Stimulated activated CD4-positive, alpha-beta T cell treated with anti-CD3 and anti-CD28 coated beads, TNF-alpha, amount 100 ng/mL, for 4 hours (primary cell): ENCODE results near the gene IFITM5.
"Not testable (repeated sequence)": the region's sequence is repeated elsewhere in the genome, so short reads cannot be mapped to it uniquely, and the experiment has no call there.

Source experiments
- DNase-seq, 3 experiments: peaks; one replicate each; pipeline ENCODE4 v3.0.0-alpha.2; 2020; ENCODE audit warnings: low read depth in 3 of 3

IFITM5 gene

DNA sequence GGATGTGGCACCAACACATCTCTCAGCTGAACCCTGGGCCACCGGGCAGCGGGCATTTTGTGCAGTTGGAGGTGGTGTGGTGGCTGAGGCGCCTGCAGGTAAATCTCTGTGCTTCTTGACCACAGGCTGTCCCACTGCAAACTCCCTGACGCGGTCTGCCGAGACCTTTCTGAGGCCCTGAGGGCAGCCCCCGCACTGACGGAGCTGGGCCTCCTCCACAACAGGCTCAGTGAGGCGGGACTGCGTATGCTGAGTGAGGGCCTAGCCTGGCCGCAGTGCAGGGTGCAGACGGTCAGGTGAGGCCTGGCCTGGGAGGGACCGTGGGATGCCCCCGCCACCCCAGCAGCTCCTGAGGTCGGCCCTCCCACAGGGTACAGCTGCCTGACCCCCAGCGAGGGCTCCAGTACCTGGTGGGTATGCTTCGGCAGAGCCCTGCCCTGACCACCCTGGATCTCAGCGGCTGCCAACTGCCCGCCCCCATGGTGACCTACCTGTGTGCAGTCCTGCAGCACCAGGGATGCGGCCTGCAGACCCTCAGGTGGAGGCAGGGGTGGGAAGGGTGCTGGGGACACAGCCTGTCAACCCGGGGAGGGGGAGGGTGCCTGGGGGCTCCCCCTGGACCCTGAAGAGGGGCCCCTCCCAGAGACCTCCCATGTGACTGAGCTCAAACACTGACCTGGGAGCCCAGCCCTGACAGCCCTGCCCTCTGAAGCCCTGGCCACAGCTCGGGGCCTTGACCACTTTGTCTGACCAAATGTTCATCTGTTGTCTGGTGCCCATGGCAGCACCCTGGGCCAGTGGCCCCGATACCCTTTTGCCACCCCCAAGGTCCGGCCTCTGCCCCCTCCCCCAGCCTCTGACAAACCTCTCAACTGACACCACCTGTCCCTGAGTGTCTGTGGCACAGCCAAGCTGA, 15.0 kb downstream of the IFITM5 start:
- no peak for DNase-seq

- DNase-seq = no peak
These were observed 15.8 kb downstream of the IFITM5 start for GRCh38 chr11:283405-284104.

DNA sequence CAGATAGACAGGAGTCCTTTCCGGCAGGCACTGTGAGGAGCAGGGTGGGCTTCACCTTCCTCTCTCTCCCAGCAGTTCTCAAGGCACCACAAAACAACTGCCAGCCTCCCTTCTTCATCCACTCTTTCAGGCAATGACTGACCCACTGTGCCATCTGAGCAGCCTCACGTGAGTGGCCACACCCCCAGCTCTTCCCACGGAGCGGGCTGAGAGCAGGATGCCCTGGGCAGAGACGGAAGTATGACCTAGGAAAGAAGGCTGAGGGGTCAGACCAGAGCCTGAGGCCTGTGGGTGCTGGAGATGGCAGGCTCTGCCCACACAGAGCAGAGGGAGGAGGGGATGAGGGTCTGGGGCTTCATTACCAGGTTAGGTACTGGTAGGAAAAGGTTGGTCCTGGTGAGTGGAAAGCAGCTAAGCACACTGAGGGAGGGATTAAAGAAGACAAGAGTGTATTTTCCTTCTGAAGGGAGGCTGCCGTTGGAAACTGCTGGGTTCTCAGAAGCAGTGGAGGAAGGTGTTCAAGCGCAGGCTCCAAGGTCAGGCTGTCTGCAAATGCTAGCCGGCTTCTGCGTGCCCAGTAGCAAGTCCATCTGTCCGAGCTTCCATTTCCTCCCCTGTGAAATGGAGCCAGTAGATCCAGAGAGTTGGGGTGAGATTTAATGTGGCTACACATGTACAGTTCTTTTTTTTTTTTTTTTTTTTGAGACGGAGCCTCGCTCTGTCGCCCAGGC, 16.5 kb downstream of the IFITM5 start:
- no peak for DNase-seq

DNA sequence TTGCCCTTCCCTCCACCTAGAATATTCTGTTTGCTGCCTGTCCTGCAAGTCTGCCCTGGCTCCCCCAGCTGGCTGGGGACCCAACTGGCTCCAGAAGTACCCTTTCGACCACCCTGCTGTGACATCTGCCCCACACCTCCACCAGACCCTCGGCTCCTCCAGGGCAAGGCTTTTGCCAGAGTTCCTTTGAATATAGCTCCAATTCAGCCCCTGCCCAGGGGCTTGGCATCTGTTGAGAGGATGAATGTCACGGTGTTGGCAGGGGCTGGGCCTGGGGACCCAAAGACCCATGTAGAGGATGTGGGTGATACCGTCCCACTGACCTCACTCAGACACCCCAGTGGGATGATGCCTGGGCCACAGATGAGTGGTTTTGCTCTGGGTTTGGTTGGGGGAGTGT, 17.2 kb downstream of the IFITM5 start:
- no peak for DNase-seq

DNA sequence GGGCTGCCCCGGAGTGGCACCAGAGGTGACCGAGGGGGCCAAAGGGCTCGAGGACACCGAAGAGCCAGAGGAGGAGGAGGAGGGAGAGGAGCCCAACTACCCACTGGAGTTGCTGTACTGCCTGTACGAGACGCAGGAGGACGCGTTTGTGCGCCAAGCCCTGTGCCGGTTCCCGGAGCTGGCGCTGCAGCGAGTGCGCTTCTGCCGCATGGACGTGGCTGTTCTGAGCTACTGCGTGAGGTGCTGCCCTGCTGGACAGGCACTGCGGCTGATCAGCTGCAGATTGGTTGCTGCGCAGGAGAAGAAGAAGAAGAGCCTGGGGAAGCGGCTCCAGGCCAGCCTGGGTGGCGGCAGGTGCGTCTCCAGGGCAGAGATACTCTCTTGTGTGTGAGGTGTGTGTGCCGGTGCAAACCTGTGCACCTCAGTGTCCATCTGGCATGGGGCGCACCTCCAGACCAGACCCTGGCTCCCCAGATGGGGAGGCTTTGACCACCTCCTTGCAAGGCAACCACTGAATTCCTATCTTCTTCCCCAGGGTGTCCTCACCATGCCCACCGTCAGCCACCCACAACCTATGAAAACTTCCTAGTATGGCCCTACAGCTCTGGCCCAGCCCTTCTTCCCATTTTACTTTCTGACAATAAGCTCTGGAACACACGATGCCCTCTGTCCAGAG, 17.7 kb downstream of the IFITM5 start:
- no peak for DNase-seq

GRCh38 chr11:280706-281485, 18.4 kb downstream of the IFITM5 start:
- no peak for DNase-seq

GRCh38 chr11:279966-280705, 19.2 kb downstream of the IFITM5 start:
- no peak for DNase-seq

GRCh38 chr11:279040-279965, 20.0 kb downstream of the IFITM5 start:
- no peak for DNase-seq

- DNase-seq = no peak
These were observed 21.1 kb downstream of the IFITM5 start, which contains the start of gene NLRP6 for GRCh38 chr11:278001-278951. Gene NLRP6, plus strand, starts transcription at chr11:278407. Its CDS starts 163 bp downstream, at chr11:278570.

DNA sequence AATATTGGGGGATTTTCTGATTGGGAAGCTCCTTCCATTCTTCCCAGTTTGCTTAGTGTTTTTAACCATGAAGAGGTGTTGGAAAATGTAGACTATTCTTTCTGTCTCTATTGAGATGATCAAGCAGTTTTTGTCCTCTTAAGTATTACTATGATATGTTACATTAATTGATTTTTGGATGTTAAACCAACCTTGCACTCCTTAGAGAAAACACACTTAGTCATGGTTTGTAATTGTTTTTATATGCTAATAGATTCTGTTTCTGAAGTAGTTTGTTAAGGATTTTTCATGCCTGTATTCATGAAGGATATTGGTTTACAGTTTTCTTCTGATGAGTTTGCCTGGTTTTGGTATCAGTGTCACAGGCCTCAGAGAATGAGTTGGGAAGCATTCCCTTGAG, 23.1 kb downstream of the IFITM5 start:
- DNase-seq = no peak

GRCh38 chr11:272931-273198, 26.5 kb downstream of the IFITM5 start:
- DNase-seq = no peak

- no peak for DNase-seq
These were observed 27.0 kb downstream of the IFITM5 start for GRCh38 chr11:272195-272930.

DNA sequence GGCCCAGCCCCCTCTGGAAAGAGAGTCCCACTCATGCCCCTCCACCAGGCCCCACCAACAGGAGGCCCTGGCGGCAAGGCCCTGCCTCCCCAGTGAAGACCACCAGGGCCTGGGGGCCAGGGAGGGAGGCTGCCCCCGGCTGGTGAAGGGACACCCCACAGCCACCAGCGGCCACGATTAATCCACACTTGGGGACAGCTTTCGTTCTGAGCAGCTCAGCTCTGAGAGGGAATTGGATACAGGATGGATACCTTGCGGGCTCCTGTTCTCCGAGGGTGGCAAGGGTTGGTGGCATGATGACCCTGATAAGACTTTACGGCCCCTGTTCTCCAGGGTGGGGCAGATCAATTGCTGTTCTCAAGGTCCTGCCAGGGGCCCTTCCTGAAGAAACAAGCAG, 28.0 kb downstream of the IFITM5 start:
- no peak for DNase-seq

DNA sequence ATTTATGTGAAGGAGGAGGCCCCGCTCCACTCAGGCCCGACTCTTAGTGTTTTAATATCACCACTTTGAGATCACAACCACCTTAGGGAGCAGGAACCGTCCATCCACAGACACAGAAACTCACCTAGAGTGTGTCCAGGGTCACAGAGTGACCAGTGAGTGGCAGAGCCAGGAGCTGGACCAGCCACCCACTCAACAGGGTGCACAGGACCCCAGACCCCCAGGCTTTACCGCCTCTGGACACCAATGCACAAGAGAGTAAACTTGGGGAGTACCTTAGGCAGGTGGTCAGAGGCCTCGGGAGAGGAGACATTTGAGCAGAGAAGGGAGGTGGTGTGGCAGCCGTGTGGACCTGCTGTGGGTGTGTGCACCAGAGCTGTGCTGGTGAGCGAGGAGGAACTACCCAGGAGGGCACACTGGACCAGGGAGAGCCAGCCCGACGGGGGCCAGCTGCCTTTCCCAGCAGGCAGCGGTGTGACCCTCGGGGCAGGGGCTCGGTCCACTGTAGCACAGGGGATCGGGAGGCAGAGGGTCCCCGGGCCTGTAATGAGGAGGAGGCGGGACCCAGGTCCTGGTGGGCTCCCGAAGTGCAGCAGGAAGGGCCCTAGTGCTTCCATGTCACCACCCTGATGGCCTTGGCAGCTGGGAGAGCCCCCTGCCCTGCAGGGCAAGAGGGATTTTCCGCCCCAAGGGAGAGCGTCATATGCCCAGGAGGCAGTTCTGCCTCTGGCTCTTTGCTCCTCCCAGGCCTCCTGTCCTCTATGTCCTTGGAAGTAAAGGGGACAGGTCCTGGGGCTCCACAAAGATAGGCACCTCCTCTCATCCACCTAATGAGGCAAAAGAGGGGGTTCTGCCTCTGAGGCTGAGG, 28.6 kb downstream of the IFITM5 start:
- DNase-seq = no peak

DNA sequence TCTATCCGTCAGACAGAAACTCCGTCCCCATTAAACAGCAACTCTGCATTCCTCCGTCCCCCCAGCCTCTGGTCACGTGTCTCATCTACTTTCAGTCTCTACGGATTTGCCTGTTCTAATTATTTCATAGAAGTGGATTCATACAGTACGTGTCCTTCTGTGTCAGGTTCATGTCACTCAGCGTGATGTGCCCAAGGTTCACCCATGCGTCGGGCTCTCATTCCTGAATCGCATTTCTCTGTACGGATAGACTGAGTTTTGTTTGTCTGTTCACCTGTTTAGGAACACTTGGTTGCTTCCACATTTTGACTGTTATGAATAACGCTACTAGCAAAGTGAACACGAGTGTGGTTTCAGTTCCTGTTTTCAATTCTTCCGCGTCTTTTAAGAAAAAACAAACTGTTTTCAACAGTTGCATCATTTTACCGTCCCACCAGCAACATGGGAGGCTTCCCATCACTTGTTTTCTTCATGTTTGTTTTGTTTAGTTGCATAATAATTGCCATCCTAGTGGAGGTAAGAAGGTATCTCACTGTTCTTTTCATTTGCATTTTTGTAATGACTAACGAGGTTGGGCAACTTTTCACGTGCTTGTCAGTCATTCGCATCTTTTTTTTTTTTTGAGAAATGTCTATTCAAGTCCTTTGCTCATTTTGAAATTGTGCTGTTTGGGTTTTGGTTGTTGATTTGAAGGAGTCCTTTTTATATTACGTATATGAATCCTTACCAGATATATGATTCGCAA, 30.0 kb downstream of the IFITM5 start:
- DNase-seq = no peak

- DNase-seq = not testable (repeated sequence)
These were observed 30.6 kb downstream of the IFITM5 start for GRCh38 chr11:268716-269145.
